A549 (cell line): ENCODE data around the gene PRR20A. TPM values are rescaled to one million over a fixed set of nuclear protein-coding genes. Genes with fewer than 3 reads are reported as not detected.

Source experiments
- GATA3 ChIP-seq: IDR thresholded peaks from 2 replicates; pipeline ENCODE4 v1.6.1; 2012; ENCODE audit warnings: borderline replicate concordance
- MYC ChIP-seq: IDR thresholded peaks from 2 replicates; pipeline ENCODE4 v1.6.1; 2012; ENCODE audit warnings: mild to moderate bottlenecking, inconsistent platforms, low read length, improper control_type of control experiment, borderline replicate concordance
- RARB ChIP-seq: fragments of 250-450 bp; sonication (Bioruptor Pico); IDR thresholded peaks from 2 replicates; pipeline ENCODE4 v1.8.0; 2021; ENCODE audit warnings: mild to moderate bottlenecking, moderate library complexity
- polyA plus RNA-seq, 4 experiments: library from polyadenylated mRNA; depleted of rRNA in 3 of 4; stranded (reverse); fragments of >200 nt; fragmentation: RNase III in 1 of 4; extraction: RNeasy Plus Mini Kit Qiagen cat#74134 plus additional on column Dnase treatment in 1 of 4; gene quantifications; 2 replicates in 3 of 4; 3 replicates in 1 of 4; pipeline ENCODE4 v1.2.3, GENCODE V29; 2011 to 2017
- small RNA-seq, 6 experiments: library from RNA; depleted of rRNA; stranded (forward); fragments of <200 nt; gene quantifications; one replicate each; pipeline ENCODE3, GENCODE V24; 2012

PRR20A gene
- polyA plus RNA-seq, 2 of the 4 experiments (the other 2 are of a cell fraction), result not detected

DNA sequence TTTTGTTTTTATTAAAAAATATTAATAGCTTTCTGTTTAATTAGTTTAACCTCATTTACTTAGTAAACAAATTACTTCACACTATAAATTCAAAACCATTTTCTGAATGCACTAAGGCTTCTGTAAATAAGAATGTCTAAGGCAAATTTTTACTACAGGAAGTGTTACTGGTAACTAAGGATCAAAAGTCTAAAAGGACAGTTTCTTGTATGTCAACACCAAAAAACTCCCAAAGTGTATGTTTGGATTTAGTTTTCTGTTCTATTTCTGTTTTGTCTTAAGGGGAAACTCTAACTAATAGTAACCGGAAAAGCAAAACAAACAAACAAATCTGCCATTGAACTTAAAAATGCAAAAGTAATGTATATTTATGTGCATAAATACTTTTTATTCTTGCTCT, 50.9 kb downstream of the PRR20A start (continued):
- TF ChIP-seq MYC (no peak), RARB (CRISPR knock-in tag) (no peak), GATA3 (no peak)

Small RNA genes within 50 kb of the gene (small RNA-seq; reads per million reads assigned to genes)
- gene PRR20FP, result 0 reads per million in 6 experiments

Other genes with a start within 250 kb of the PRR20A start
- not detected in 2 replicates for gene PRR20B, start 6.6 kb downstream of the PRR20A start, polyA plus RNA-seq (2011; rRNA removed)
- not detected in 3 replicates for gene PRR20B, start 6.6 kb downstream of the PRR20A start, polyA plus RNA-seq (2017; fragmentation: RNase III; extraction: RNeasy Plus Mini Kit Qiagen cat#74134 plus additional on column Dnase treatment)
- not detected in 2 replicates for gene PRR20C, start 13.1 kb downstream of the PRR20A start, polyA plus RNA-seq (2011; rRNA removed)
- gene PRR20C, start 13.1 kb downstream of the PRR20A start, polyA plus RNA-seq (2017; fragmentation: RNase III; extraction: RNeasy Plus Mini Kit Qiagen cat#74134 plus additional on column Dnase treatment), result not detected in 3 replicates
- gene PRR20D, start 19.7 kb downstream of the PRR20A start, polyA plus RNA-seq (2011; rRNA removed), result not detected in 2 replicates
- not detected in 3 replicates for gene PRR20D, start 19.7 kb downstream of the PRR20A start, polyA plus RNA-seq (2017; fragmentation: RNase III; extraction: RNeasy Plus Mini Kit Qiagen cat#74134 plus additional on column Dnase treatment)
- gene PRR20E, start 26.3 kb downstream of the PRR20A start, polyA plus RNA-seq (2011; rRNA removed), result not detected in 2 replicates
- not detected in 3 replicates for gene PRR20E, start 26.3 kb downstream of the PRR20A start, polyA plus RNA-seq (2017; fragmentation: RNase III; extraction: RNeasy Plus Mini Kit Qiagen cat#74134 plus additional on column Dnase treatment)